WTC11 (cell line): Measurements from ENCODE around the gene TPGS1.

Experiments used
- ESRRA ChIP-seq: sonication (generic); formaldehyde crosslinking; IDR thresholded peaks from 2 replicates; pipeline ENCODE4 v1.8.1; 2022; ENCODE audit warnings: mild to moderate bottlenecking, missing genetic modification reagents, borderline replicate concordance
- IRF2 ChIP-seq: sonication (generic); formaldehyde crosslinking; IDR thresholded peaks from 2 replicates; pipeline ENCODE4 v1.8.0; 2022; ENCODE audit warnings: low read depth, missing genetic modification reagents, borderline replicate concordance
- OVOL2 ChIP-seq: fragments of 250-450 bp; sonication (Bioruptor Pico); IDR thresholded peaks from 2 replicates; pipeline ENCODE4 v1.9.0; 2021; ENCODE audit warnings: mild to moderate bottlenecking, borderline replicate concordance
- RELA ChIP-seq: sonication (generic); formaldehyde crosslinking; IDR thresholded peaks from 2 replicates; pipeline ENCODE4 v1.8.1; 2022; ENCODE audit warnings: missing genetic modification reagents, mild to moderate bottlenecking, borderline replicate concordance
- TCF7 ChIP-seq: sonication (generic); formaldehyde crosslinking; IDR thresholded peaks from 2 replicates; pipeline ENCODE4 v1.8.0; 2022; ENCODE audit warnings: mild to moderate bottlenecking, low read depth, missing genetic modification reagents, moderate library complexity
- TEAD1 ChIP-seq: sonication (generic); formaldehyde crosslinking; IDR thresholded peaks from 2 replicates; pipeline ENCODE4 v1.8.0; 2022; ENCODE audit warnings: mild to moderate bottlenecking, missing genetic modification reagents
- TP53 ChIP-seq: sonication (generic); formaldehyde crosslinking; IDR thresholded peaks from 2 replicates; pipeline ENCODE4 v1.8.1; 2023; ENCODE audit warnings: mild to moderate bottlenecking, missing genetic modification reagents
- TF ChIP-seq, protein P1 (sequence below): fragments of 200-600 bp; IDR thresholded peaks from 2 replicates; pipeline ENCODE4 v1.8.0; 2022; ENCODE audit warnings: antibody characterized with exemption
- TF ChIP-seq, protein P2 (sequence below): fragments of 250-450 bp; sonication (Bioruptor Pico); conservative IDR thresholded peaks from 2 replicates; pipeline ENCODE4 v1.9.0; 2021; ENCODE audit warnings: mild to moderate bottlenecking
- TF ChIP-seq, protein P3 (sequence below): sonication (generic); formaldehyde crosslinking; IDR thresholded peaks from 2 replicates; pipeline ENCODE4 v1.8.1; 2022; ENCODE audit warnings: mild to moderate bottlenecking, moderate library complexity, missing genetic modification reagents
- TF ChIP-seq, protein P4 (sequence below): sonication (generic); formaldehyde crosslinking; IDR thresholded peaks from 2 replicates; pipeline ENCODE4 v1.8.1; 2022; ENCODE audit warnings: low read depth, mild to moderate bottlenecking, moderate library complexity, missing genetic modification reagents, borderline replicate concordance

DNA sequence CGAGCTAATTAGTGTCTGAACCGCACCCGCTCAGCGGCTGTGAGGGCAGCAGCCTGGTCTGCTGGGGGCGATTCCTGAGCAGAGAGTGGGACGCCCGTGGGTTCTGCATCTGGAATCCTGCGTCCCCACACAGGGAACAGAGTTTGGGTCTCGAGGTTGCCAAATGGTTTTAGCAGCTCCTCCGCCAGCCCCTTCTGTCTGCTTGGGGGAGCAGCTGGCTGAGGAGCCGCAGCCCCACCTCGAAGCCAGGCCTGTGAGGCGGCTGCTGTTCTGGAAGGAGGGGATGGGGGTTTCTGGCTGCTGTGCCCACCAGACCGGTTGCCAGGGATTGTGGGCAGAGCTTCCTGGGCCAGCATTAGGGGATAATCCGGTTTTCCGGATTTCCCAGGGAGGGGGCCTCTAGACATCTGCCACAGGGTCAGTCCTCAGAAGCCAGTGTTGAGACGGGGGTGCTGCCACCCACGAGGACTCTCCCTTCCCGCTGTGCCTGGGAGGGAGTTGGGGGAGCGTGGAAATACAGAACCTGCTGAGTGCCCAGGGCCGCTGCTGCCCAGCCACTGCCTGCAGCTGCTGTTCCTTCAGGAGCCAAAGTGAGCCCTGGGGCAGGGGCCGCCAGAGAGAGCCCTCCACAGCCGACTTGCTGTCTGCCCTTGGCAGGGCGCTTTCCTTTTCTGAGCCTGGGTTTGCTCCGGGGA lies 26.2 kb downstream of the TPGS1 start:
- TF ChIP-seq TP53 (CRISPR knock-in tag) (no peak), RELA (CRISPR knock-in tag) (no peak), TCF7 (CRISPR knock-in tag) (no peak), IRF2 (no peak), TEAD1 (CRISPR knock-in tag) (no peak), OVOL2 (CRISPR knock-in tag) (no peak), ESRRA (CRISPR knock-in tag) (no peak)
- TF ChIP-seq, protein P1, sequence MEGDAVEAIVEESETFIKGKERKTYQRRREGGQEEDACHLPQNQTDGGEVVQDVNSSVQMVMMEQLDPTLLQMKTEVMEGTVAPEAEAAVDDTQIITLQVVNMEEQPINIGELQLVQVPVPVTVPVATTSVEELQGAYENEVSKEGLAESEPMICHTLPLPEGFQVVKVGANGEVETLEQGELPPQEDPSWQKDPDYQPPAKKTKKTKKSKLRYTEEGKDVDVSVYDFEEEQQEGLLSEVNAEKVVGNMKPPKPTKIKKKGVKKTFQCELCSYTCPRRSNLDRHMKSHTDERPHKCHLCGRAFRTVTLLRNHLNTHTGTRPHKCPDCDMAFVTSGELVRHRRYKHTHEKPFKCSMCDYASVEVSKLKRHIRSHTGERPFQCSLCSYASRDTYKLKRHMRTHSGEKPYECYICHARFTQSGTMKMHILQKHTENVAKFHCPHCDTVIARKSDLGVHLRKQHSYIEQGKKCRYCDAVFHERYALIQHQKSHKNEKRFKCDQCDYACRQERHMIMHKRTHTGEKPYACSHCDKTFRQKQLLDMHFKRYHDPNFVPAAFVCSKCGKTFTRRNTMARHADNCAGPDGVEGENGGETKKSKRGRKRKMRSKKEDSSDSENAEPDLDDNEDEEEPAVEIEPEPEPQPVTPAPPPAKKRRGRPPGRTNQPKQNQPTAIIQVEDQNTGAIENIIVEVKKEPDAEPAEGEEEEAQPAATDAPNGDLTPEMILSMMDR: no peak
- TF ChIP-seq, protein P2, sequence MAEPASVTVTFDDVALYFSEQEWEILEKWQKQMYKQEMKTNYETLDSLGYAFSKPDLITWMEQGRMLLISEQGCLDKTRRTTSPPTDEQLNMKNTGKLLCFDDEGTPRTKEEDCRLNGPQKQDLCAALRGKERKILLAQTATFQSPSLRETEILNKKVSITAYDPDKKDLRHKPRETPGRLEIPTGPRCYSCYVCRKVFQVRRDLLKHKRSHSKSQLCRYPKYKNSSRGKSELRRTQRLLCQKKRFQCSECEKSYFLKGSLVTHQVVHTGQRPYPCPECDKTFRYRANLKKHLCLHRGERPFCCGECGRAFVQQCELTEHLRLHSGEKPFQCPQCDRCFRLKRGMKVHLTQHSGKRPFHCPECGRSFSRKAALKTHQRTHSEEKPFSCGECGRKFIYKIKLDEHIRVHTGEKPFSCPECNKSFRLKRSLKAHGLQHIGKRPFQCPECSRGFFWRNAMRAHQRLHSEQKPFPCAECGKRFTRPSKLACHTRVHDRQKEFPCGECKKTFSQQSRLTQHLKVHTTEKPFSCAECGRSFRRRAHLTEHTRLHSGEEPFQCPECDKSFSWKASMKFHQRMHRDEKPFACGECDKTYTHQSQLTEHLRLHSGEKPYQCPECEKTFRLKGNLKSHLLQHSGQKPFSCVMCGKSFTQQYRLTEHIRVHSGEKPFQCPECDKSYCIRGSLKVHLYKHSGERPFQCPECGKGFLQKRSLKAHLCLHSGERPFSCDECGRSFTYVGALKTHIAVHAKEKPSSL (CRISPR knock-in tag): no peak
- TF ChIP-seq, protein P3, sequence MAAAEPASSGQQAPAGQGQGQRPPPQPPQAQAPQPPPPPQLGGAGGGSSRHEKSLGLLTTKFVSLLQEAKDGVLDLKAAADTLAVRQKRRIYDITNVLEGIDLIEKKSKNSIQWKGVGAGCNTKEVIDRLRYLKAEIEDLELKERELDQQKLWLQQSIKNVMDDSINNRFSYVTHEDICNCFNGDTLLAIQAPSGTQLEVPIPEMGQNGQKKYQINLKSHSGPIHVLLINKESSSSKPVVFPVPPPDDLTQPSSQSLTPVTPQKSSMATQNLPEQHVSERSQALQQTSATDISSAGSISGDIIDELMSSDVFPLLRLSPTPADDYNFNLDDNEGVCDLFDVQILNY: no peak
- TF ChIP-seq, protein P4, sequence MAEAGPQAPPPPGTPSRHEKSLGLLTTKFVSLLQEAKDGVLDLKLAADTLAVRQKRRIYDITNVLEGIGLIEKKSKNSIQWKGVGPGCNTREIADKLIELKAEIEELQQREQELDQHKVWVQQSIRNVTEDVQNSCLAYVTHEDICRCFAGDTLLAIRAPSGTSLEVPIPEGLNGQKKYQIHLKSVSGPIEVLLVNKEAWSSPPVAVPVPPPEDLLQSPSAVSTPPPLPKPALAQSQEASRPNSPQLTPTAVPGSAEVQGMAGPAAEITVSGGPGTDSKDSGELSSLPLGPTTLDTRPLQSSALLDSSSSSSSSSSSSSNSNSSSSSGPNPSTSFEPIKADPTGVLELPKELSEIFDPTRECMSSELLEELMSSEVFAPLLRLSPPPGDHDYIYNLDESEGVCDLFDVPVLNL (CRISPR knock-in tag): no peak
